ENCODE measurements around the gene ABHD14A.

GRCh38 chr3:51929420-51930003 is 45.4 kb upstream of the ABHD14A start:
- TF ChIP-seq CTCF (IDR thresholded peaks at IDR 0.05; ENCODE audit: borderline replicate concordance, extremely low read depth, low read length, poor library complexity, severe bottlenecking): no peak
- TF ChIP-seq EZH2 (IDR thresholded peaks at IDR 0.05; ENCODE audit: borderline replicate concordance, low read depth, low read length, severe bottlenecking): no peak

Data from DND-41 (cell line).